ENCODE data around the gene ADSL. TPM values are rescaled to one million over a fixed set of nuclear protein-coding genes. Genes with fewer than 3 reads are reported as not detected.

The ADSL gene
- total and polyA plus RNA-seq, 5 donors from 2014 or later = 66.5 to 134 (median 128) TPM

DNA sequence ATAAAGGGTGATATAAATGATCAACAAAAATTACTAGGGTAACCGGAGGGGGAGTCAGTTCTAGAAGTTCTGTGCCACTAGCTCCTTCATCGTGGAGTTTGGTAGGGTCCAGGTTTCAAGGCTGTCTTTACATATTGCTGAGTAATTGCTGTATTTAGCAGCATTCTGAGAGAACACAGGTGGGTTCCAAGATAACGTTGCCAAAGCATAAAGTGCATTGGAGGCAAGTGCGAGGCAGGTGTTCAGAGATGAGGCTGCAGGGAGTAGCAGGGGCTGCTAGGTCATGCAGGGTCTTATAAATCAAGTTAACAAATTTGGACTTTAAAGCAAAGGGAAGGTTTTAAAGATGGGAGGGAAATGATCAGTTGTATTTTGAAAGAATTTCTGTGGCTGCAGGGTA lies 41.9 kb downstream of the ADSL start:
- H3K4me1 ChIP-seq (ENCODE audit: control insufficient read depth, insufficient read depth, low read length, poor library complexity, severe bottlenecking) = peaks cover 11% of the 10 kb centered on the region
- H3K27me3 ChIP-seq (ENCODE audit: control insufficient read depth, insufficient read depth, low read length) = no peaks in the 10 kb centered on the region
- no peak overlapping the region for H3K4me3 Mint-ChIP-seq
- no peaks in the 10 kb centered on the region for H3K27me3 Mint-ChIP-seq
- H3K27ac Mint-ChIP-seq = peak overlapping the region in 1 of 3 donors; percentile 73
- H3K27ac ChIP-seq (ENCODE audit: insufficient read depth, low read length, poor library complexity, severe bottlenecking) = no peak overlapping the region
- H3K4me3 ChIP-seq (ENCODE audit: low read depth, low read length) = no peak overlapping the region
- DNase-seq = no peak
- H3K9me3 Mint-ChIP-seq = no peaks in the 10 kb centered on the region
- no peak for ATAC-seq (ENCODE audit: low read depth in 2 of 2)
- peaks cover 2% of the 10 kb centered on the region for H3K36me3 ChIP-seq (ENCODE audit: control insufficient read depth, insufficient read depth, low read length)
- peaks cover 28 to 55% (median 37%) of the 10 kb centered on the region in 4 donors for H3K4me1 Mint-ChIP-seq
- H3K9me3 ChIP-seq (ENCODE audit: control insufficient read depth in 2 of 2, low read length in 2 of 2) = no peaks in the 10 kb centered on the region
- peaks cover 15% of the 10 kb centered on the region for H3K36me3 Mint-ChIP-seq

DNA sequence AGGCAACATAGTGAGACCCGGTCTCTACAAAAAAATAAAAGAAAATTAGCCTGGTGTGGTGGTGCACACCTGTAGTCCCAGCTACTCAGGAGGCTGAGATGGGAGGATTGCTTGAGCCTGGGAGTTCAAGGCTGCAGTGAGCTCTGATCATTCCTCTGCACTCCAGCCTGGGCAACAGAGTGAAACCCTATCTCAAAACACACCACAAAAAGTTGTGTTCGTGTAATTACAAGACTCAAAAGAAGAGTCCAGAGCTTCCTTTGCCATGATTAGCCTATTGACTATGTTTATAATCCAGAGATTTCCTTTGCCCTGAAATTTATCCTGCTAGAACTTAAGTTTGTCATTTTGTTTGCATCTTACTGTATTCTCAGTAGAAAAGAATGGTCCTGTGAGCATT lies 45.1 kb downstream of the ADSL start:
- Mint-ChIP-seq H3K9me3 (no peaks in the 10 kb centered on the region), H3K4me3 (no peak overlapping the region), H3K27me3 (no peaks in the 10 kb centered on the region), H3K27ac (peak overlapping the region in 1 of 3 donors; percentile 6), H3K4me1 (peaks cover 16 to 52% (median 30%) of the 10 kb centered on the region in 4 donors), H3K36me3 (peaks cover 11% of the 10 kb centered on the region)
- Histone ChIP-seq H3K9me3 (ENCODE audit: control insufficient read depth in 2 of 2, low read length in 2 of 2) (no peaks in the 10 kb centered on the region), H3K27ac (ENCODE audit: insufficient read depth, low read length, poor library complexity, severe bottlenecking) (no peak overlapping the region), H3K36me3 (ENCODE audit: control insufficient read depth, insufficient read depth, low read length) (peaks cover 2% of the 10 kb centered on the region), H3K27me3 (ENCODE audit: control insufficient read depth, insufficient read depth, low read length) (no peaks in the 10 kb centered on the region), H3K4me1 (ENCODE audit: control insufficient read depth, insufficient read depth, low read length, poor library complexity, severe bottlenecking) (no peaks in the 10 kb centered on the region), H3K4me3 (ENCODE audit: low read depth, low read length) (no peak overlapping the region)
- DNase-seq (no peak), ATAC-seq (ENCODE audit: low read depth in 2 of 2) (no peak)

DNA sequence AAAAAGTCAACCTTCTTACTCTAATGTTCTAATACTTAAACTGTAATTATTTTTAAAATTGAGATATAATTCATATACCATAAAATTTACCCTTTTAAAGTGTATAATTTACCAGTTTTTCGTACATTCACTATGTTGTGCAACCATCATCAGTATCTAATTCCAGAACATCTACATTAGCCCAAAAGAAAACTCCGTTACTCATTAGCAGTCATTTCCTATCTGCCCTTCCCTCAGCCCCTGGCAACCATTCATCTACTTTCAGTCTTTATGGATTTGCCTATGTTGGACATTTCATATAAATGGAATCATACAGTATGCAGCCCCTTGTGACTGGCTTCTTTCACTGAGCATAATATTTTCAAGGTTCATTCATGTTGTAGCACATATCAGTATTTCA lies 46.3 kb downstream of the ADSL start:
- Histone ChIP-seq H3K36me3 (ENCODE audit: control insufficient read depth, insufficient read depth, low read length) (peaks cover 2% of the 10 kb centered on the region), H3K27ac (ENCODE audit: insufficient read depth, low read length, poor library complexity, severe bottlenecking) (no peak overlapping the region), H3K4me1 (ENCODE audit: control insufficient read depth, insufficient read depth, low read length, poor library complexity, severe bottlenecking) (peaks cover 2% of the 10 kb centered on the region), H3K27me3 (ENCODE audit: control insufficient read depth, insufficient read depth, low read length) (no peaks in the 10 kb centered on the region), H3K4me3 (ENCODE audit: low read depth, low read length) (no peak overlapping the region), H3K9me3 (ENCODE audit: control insufficient read depth in 2 of 2, low read length in 2 of 2) (no peaks in the 10 kb centered on the region)
- DNase-seq = no peak
- Mint-ChIP-seq H3K9me3 (no peaks in the 10 kb centered on the region), H3K27ac (no peak overlapping the region), H3K4me3 (no peak overlapping the region), H3K27me3 (no peaks in the 10 kb centered on the region), H3K36me3 (peaks cover 14% of the 10 kb centered on the region), H3K4me1 (peaks cover 16 to 56% (median 35%) of the 10 kb centered on the region in 4 donors)
- no peak for ATAC-seq (ENCODE audit: low read depth in 2 of 2)

DNA sequence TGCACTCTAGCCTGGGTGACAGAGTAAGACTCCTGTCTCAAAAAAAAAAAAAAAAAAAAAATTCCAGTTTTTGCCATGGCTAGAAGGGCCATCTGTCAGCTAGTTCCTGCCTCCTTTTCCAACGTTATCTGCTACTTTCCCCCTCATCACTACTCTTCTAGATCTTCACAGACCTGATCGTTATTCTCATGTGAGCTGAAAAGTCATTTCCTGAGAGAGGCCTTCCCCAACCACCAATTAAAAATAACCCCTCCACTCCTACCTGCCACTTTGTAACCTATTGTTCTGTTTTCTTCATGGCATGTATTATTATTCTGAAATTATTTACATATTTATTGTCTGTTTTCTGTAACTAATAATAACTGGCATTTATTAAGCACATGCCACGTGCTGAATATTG lies 48.3 kb downstream of the ADSL start:
- ATAC-seq (ENCODE audit: low read depth in 2 of 2) (no peak), DNase-seq (no peak)
- peaks cover 16 to 60% (median 39%) of the 10 kb centered on the region in 4 donors for H3K4me1 Mint-ChIP-seq

DNA sequence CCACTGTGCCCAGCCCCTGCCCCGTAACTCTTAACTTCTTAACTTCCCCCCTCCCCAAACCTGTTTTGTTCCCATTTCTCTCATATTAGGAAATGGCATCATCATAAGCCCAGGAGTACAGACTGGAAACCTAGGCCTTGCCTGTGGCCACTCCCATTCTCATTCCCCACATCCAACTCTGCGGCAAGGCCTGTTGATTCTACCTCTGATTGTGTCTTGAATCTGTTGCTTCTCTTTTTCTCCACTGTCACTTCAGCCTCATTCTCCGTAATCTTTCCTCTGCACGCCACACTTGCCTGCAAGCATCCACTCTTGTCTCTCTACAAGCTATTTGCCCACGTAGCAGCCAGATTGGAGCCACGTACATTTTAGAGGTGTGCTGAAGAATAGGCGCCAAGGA lies 49.3 kb downstream of the ADSL start:
- H3K4me1 Mint-ChIP-seq = peaks cover 13 to 69% (median 45%) of the 10 kb centered on the region in 4 donors
- Histone ChIP-seq H3K27me3 (ENCODE audit: control insufficient read depth, insufficient read depth, low read length) (no peaks in the 10 kb centered on the region), H3K27ac (ENCODE audit: insufficient read depth, low read length, poor library complexity, severe bottlenecking) (no peak overlapping the region), H3K4me1 (ENCODE audit: control insufficient read depth, insufficient read depth, low read length, poor library complexity, severe bottlenecking) (peaks cover 25% of the 10 kb centered on the region), H3K4me3 (ENCODE audit: low read depth, low read length) (no peak overlapping the region), H3K9me3 (ENCODE audit: control insufficient read depth in 2 of 2, low read length in 2 of 2) (no peaks in the 10 kb centered on the region), H3K36me3 (ENCODE audit: control insufficient read depth, insufficient read depth, low read length) (no peaks in the 10 kb centered on the region)
- H3K27me3 Mint-ChIP-seq = no peaks in the 10 kb centered on the region
- H3K4me3 Mint-ChIP-seq = no peak overlapping the region
- H3K9me3 Mint-ChIP-seq = no peaks in the 10 kb centered on the region
- ATAC-seq (ENCODE audit: low read depth in 2 of 2) (no peak), DNase-seq (no peak)
- peaks cover 7% of the 10 kb centered on the region for H3K36me3 Mint-ChIP-seq
- peak overlapping the region in 2 of 3 donors; percentile 6 to 95 for H3K27ac Mint-ChIP-seq

More for the DNA sequence above, 48.3 kb downstream of the ADSL start:
- Histone ChIP-seq H3K4me3 (ENCODE audit: low read depth, low read length) (no peak overlapping the region), H3K4me1 (ENCODE audit: control insufficient read depth, insufficient read depth, low read length, poor library complexity, severe bottlenecking) (peaks cover 15% of the 10 kb centered on the region), H3K36me3 (ENCODE audit: control insufficient read depth, insufficient read depth, low read length) (no peaks in the 10 kb centered on the region), H3K9me3 (ENCODE audit: control insufficient read depth in 2 of 2, low read length in 2 of 2) (no peaks in the 10 kb centered on the region), H3K27me3 (ENCODE audit: control insufficient read depth, insufficient read depth, low read length) (no peaks in the 10 kb centered on the region), H3K27ac (ENCODE audit: insufficient read depth, low read length, poor library complexity, severe bottlenecking) (no peak overlapping the region)
- Mint-ChIP-seq H3K27ac (peak overlapping the region in 1 of 3 donors; percentile 66), H3K36me3 (peaks cover 8% of the 10 kb centered on the region), H3K27me3 (no peaks in the 10 kb centered on the region), H3K4me3 (no peak overlapping the region), H3K9me3 (no peaks in the 10 kb centered on the region)

DNA sequence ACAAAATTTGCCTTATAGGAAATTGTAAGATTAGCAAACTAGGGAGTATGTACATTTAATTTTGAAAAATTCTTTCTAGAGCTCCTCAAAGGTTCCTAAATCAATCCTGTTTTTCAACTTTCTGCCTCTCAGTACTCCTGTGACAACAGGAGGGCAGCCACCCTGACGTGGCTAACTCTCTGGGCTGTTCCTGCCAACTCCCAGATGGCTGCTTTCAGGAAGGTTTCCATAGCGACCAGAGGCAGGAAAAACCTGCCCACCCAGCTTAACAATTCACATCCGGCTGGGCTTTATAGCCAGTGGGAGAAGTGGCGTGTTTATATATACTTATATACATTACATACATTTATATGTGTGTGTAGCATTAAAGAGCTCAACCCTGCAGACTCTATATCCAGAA lies 50.6 kb downstream of the ADSL start:
- H3K4me3 Mint-ChIP-seq = peak overlapping the region in 2 of 4 donors; percentile 26 to 43
- no peak overlapping the region for H3K27ac ChIP-seq (ENCODE audit: insufficient read depth, low read length, poor library complexity, severe bottlenecking)

DNA sequence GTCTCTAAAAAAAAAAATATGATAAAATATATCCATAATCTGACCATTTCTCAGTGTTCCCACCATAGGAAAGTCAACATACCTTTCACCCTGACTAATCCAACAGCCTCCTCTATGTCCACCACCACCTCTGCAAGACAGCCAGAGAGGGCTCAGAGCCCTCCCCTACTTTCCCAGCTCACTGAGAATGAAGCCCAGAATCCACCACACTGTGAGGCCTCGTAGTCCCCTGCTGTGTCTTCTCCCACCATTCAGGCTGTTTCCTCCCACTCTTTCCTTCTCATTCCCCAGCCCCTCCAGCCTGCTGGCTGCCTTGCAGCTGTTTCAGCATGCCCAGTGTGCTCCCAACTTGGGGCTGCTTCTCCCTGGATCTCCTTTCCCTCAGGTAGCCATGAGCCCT lies 51.1 kb downstream of the ADSL start:
- no peak overlapping the region for H3K27ac ChIP-seq (ENCODE audit: insufficient read depth, low read length, poor library complexity, severe bottlenecking)
- no peaks in the 10 kb centered on the region for H3K36me3 ChIP-seq (ENCODE audit: control insufficient read depth, insufficient read depth, low read length)
- H3K4me1 ChIP-seq (ENCODE audit: control insufficient read depth, insufficient read depth, low read length, poor library complexity, severe bottlenecking) = peaks cover 43% of the 10 kb centered on the region
- Mint-ChIP-seq H3K4me3 (peak overlapping the region in 2 of 4 donors; percentile 34 to 43), H3K9me3 (no peaks in the 10 kb centered on the region), H3K36me3 (peaks cover 3% of the 10 kb centered on the region), H3K27ac (peak overlapping the region; percentile 83 to 95 (median 85)), H3K4me1 (peaks cover 19 to 76% (median 56%) of the 10 kb centered on the region in 4 donors), H3K27me3 (no peaks in the 10 kb centered on the region)
- no peak overlapping the region for H3K4me3 ChIP-seq (ENCODE audit: low read depth, low read length)
- ATAC-seq (ENCODE audit: low read depth in 2 of 2) (no peak), DNase-seq (no peak)
- H3K27me3 ChIP-seq (ENCODE audit: control insufficient read depth, insufficient read depth, low read length) = no peaks in the 10 kb centered on the region
- H3K9me3 ChIP-seq (ENCODE audit: control insufficient read depth in 2 of 2, low read length in 2 of 2) = no peaks in the 10 kb centered on the region

More for the DNA sequence above, 50.6 kb downstream of the ADSL start:
- peaks cover 3% of the 10 kb centered on the region for H3K36me3 Mint-ChIP-seq
- H3K9me3 Mint-ChIP-seq = no peaks in the 10 kb centered on the region
- Histone ChIP-seq H3K4me1 (ENCODE audit: control insufficient read depth, insufficient read depth, low read length, poor library complexity, severe bottlenecking) (peaks cover 38% of the 10 kb centered on the region), H3K9me3 (ENCODE audit: control insufficient read depth in 2 of 2, low read length in 2 of 2) (no peaks in the 10 kb centered on the region), H3K4me3 (ENCODE audit: low read depth, low read length) (no peak overlapping the region), H3K36me3 (ENCODE audit: control insufficient read depth, insufficient read depth, low read length) (no peaks in the 10 kb centered on the region), H3K27me3 (ENCODE audit: control insufficient read depth, insufficient read depth, low read length) (no peaks in the 10 kb centered on the region)
- no peaks in the 10 kb centered on the region for H3K27me3 Mint-ChIP-seq
- H3K4me1 Mint-ChIP-seq = peaks cover 15 to 74% (median 52%) of the 10 kb centered on the region in 4 donors
- no peak for DNase-seq
- H3K27ac Mint-ChIP-seq = peak overlapping the region in 2 of 3 donors; percentile 85 to 95
- ATAC-seq (ENCODE audit: low read depth in 2 of 2) = no peak

DNA sequence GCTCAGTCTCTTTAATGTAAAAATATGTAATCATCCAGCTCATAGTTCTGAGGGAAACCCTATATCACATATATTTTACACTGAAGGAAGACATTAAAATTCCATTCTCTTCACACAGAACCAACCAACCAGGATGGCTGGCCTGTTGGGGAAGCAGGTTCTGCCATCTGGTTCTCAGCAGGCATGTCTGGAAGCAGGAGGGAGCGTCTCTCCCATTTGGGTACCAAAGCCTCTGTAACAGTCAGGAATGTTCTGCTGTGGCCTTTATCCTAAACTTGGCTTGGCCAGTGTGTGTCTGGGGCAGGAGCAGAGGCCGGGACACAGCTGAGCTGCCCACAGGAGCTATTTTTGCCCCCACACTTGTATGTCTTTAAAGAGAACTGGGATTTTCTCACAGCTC lies 53.3 kb downstream of the ADSL start:
- Histone ChIP-seq H3K27ac (ENCODE audit: insufficient read depth, low read length, poor library complexity, severe bottlenecking) (peak overlapping the region; percentile 62), H3K36me3 (ENCODE audit: control insufficient read depth, insufficient read depth, low read length) (peaks cover 10% of the 10 kb centered on the region), H3K9me3 (ENCODE audit: control insufficient read depth in 2 of 2, low read length in 2 of 2) (no peaks in the 10 kb centered on the region), H3K4me1 (ENCODE audit: control insufficient read depth, insufficient read depth, low read length, poor library complexity, severe bottlenecking) (peaks cover 52% of the 10 kb centered on the region), H3K4me3 (ENCODE audit: low read depth, low read length) (peak overlapping the region; percentile 63), H3K27me3 (ENCODE audit: control insufficient read depth, insufficient read depth, low read length) (no peaks in the 10 kb centered on the region)
- peak overlapping the region; percentile 83 to 86 (median 85) for H3K4me3 Mint-ChIP-seq
- peaks cover 0 to 2% (median 0%) of the 10 kb centered on the region in 7 donors for H3K9me3 Mint-ChIP-seq
- peak overlapping the region; percentile 82 to 92 (median 91) for H3K27ac Mint-ChIP-seq
- H3K36me3 Mint-ChIP-seq = peaks cover 21% of the 10 kb centered on the region
- H3K27me3 Mint-ChIP-seq = no peaks in the 10 kb centered on the region
- no peak for ATAC-seq (ENCODE audit: low read depth in 2 of 2)
- peaks cover 27 to 82% (median 66%) of the 10 kb centered on the region in 4 donors for H3K4me1 Mint-ChIP-seq
- DNase-seq = no peak
